Stimulated activated CD4-positive, alpha-beta T cell treated with anti-CD3 and anti-CD28 coated beads, Interleukin-4, amount 100 ng/mL, for 24 hours (primary cell): ENCODE results near the gene ELF2.
A peak's percentile ranks its signal among the peaks of the same experiment; 100 is the strongest.
"Not testable (repeated sequence)": the region's sequence is repeated elsewhere in the genome, so short reads cannot be mapped to it uniquely, and the experiment has no call there.

Experiments used
- DNase-seq: peaks from one replicate; pipeline ENCODE4 v3.0.0-alpha.2; 2020

Gene ELF2

GRCh38 chr4:139177049-139177868, at the start of gene ELF2:
Gene ELF2 (minus strand): TSS chr4:139177218. CDS start chr4:139137701, 39,517 bp downstream.
- DNase-seq, result peak; percentile 80

DNA sequence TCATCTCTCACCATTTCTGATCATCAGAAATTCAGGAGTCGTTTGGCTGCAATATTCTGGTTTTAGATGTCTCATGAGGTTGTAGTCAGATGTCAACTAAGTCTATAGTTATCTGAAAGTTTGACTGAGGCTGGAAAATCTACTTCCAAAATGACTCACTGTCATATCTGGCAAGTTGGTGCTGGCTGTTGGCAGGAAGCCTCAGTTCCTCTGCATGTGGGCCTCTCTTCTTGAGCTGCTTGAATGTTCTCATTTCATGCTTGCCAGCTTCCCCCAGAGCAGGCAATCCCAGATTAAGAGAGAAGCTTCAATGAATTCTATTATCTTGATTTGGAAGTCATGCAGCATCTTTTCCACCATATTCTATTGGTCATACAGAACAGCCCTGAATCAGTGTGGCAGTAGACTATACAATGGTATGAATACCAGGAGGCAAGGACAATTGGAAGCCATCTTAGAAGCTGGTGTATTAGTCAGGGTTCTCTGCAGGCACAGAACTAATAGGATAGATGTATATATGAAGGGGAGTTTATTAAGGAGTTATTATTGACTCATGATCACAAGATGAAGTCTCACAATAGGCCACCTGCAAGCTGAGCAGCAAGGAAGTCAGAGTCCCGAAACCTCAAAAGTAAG, 46.8 kb upstream of the ELF2 start:
- no peak for DNase-seq

DNA sequence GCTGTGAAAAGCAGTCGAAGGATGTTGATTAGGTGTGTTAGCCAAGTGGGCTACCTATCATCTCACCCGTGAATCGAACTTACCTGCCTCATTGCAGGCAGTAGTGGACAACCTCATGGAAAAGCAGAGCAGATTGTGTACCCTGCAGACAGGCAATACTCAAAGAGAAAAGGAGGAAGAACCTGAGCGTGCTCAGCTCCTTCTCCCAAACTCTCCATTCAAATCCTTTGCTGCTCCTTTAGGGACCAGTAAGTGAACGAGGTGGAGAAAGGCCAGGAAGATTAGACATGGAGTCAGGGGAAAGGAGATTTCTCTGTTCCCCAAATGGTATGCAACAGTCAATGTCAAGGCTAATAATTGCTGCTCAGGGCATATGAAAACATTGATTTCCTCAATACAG, 45.2 kb upstream of the ELF2 start:
- no peak for DNase-seq

- no peak for DNase-seq
These were observed 44.7 kb upstream of the ELF2 start for GRCh38 chr4:139221687-139222086.

- no peak for DNase-seq
These were observed 42.5 kb upstream of the ELF2 start for GRCh38 chr4:139219450-139220055.

DNA sequence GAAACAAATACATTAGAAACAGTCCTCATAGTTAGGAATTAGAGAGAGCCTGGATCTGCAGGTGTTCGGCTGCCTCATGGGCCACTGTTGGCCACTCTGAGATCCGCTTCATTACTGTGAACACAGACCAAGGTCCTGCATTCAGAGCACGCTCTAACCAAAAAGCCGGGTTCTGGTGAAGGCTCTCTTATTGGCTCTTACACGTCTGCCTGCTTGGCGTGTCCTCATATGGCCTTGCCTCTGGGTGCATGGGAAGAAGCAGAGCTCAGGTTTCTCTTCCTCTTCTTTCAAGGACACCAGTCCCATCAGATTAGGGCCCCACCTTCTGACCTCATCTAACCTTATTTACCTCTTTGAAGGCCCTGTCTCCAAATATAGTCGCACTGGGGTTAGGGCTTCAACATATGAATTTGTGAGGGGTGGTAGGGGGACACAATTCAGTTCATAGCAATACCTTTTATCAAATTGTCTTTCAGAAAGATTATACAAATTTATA, 37.1 kb upstream of the ELF2 start:
- no peak for DNase-seq

DNA sequence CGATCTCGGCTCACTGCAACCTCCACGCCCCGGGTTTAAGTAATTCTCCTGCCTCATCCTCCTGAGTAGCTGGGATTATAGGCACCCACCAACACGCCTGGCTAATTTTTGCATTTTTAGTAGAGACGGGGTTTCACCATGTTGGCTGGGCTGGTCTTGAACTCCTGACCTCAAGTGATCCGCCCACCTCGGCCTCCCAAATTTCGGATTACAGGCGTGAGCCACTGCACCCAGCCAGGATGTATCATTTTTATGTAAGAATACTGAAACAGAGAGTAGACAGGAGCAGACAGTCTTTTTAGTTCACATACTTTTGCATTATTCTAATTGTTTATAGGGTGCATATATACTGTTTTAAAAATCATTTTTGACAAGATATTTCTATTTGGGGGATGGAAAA, 36.6 kb upstream of the ELF2 start:
- not testable (repeated sequence) for DNase-seq

DNA sequence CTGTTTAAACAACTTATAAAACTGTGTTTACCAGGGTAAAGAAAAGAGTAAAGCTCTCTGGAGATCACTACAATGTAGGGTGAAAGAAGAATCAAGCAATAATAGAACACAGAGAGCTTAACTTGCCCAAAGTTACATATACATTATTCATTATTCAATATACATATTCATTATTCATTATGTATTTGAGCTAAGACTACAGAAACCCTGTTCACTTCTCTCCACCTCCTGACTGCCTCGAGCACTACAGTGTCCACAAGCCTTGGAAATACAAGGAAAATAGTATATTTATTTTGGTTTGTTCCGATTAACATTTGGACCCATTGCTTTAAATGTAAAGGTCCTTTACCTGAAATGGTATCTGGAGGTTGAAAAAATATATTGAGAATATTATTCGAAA, 35.9 kb upstream of the ELF2 start:
- no peak for DNase-seq

DNA sequence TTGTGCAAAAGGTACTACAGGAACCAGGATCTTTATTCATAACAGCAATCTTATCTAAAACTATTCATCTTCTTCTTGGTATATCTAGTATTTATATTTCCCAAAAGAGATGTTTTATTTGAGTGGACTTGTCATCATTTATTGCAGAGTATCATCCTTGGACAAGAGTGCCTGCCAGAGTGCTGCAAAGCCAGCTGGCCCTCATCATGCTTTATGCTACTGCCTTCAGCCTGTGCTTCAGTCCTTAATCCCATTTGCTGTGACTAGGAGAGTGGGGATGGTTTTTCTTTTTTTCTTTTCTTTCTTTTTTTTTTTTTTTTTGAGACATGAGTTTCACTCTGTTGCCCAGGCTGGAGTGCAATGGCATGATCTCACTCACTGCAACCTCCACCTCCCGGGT, 33.5 kb upstream of the ELF2 start:
- DNase-seq, result no peak

- no peak for DNase-seq
These were observed 32.5 kb upstream of the ELF2 start for GRCh38 chr4:139209470-139210063.

DNA sequence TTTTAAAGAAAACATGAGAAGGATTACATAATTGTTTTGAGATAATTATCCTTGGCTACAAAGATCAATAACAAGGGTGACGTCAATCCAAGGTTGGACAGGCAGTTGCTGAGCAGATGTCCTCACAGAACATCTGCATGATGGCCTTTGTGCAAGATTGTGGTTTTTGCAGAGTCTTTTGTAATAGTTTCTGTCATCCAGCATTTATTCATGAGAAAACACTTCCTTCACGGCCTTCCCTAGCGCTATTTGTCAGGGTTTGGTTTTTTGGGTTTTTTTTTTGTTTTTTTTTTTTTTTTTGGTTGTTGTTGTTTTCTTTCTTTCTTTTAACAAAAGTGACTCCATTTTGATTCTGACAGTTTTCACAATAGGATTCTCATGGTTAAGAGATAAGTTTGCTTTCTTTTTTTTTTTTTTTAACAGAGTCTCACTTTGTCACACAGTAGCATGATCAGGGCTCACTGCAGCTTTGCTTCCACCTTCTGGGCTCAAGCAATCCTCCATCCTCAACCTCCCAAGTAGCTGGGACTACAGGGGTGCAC, 31.5 kb upstream of the ELF2 start:
- DNase-seq, result no peak

- no peak for DNase-seq
These were observed 30.9 kb upstream of the ELF2 start for GRCh38 chr4:139207873-139208403.

DNA sequence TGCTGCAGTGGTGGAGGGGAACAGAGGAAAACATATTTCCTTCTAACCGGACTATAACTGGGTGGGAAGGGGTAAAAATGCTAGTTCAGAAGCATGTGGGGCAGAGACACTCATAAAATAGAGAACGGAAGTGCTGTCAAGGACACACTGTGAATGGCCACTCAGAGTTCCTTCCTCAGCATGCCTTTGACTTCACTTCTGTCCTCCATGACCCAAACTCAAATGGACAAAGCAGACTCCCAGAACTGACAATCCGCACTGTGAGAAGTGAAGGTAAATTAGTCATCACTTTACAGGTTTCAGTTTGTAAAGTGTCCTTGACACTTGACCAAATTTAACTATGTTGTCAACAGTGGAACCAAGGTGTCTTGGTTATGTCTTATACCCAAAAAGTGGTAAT, 30.2 kb upstream of the ELF2 start:
- no peak for DNase-seq

GRCh38 chr4:139202991-139203390, 26.0 kb upstream of the ELF2 start:
- no peak for DNase-seq

DNA sequence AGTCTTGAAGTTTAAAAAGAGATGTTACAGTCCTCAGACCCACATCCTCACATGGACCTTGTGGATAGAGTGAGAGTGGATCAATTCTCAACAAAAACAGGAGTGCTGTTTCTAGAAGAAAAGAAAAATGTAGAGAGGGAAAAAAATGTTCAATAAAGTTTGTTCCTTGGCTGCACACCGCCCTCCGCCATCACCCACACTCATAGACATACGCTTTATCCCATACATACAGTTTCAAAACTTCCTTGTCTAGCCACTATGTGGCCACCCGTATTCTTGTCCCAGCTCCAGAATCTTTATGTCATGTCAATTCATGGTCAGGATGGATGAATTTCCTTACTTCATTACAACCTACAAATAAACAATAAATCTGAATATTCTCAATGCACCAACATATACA, 23.5 kb upstream of the ELF2 start:
- no peak for DNase-seq

GRCh38 chr4:139200102-139200501, 23.1 kb upstream of the ELF2 start:
- no peak for DNase-seq

DNA sequence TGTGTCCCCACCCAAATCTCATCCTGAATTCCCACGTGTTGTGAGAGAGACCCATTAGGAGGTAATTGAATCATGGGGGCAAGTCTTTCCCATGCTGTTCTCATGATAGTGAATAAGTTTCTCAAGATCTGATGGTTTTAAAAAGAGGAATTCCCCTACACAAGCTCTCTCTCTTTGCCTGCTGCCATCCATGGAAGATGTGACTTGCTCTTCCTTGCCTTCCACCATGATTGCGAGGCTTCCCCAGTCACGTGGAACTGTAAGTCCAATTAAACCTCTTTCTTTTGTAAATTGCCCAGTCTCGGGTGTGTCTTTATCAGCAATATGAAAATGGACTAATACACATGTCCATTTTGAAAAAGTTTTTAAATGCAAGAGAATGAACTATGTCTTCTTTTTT, 20.2 kb upstream of the ELF2 start:
- not testable (repeated sequence) for DNase-seq

- DNase-seq, result no peak
These were observed 19.4 kb upstream of the ELF2 start for GRCh38 chr4:139196462-139196861.

DNA sequence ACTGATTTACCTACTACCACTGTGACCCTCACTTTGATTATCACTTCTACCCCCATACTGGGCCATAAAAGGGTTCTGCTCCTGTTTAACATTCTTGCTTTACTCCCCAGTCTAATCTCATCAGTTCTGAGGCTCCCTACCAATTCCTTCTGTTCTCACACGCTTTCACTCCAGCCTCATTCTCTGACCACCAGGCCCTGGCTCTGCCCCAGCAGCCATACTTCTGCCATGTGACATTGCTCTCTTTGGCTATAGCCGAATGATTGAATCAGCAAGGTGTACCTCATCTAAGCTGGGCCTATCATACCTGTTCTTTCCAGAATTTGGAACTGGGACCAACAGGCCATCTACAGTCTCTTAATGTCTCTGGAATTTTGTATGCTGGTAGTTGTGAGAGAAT, 14.4 kb upstream of the ELF2 start:
- DNase-seq, result no peak

- DNase-seq, result no peak
These were observed 13.0 kb upstream of the ELF2 start for GRCh38 chr4:139189972-139190371.

GRCh38 chr4:139189417-139189749, 12.4 kb upstream of the ELF2 start:
- no peak for DNase-seq

- DNase-seq, result no peak
These were observed 11.8 kb upstream of the ELF2 start for GRCh38 chr4:139188648-139189416.
